Hepatocyte (in vitro differentiated cells): ENCODE data around the gene TKT. TPM values are rescaled to one million over a fixed set of nuclear protein-coding genes. Genes with fewer than 3 reads are reported as not detected.

Experiments
- DNase-seq: peaks from one replicate; pipeline ENCODE4 v3.0.0-alpha.2; 2016; ENCODE audit warnings: low spot score
- H2AFZ ChIP-seq: fragments of 200-600 bp; sonication (generic); 2 replicates; pipeline ENCODE4 v1.6.0; 2016; ENCODE audit warnings: antibody characterized with exemption, mild to moderate bottlenecking
- H3K27ac ChIP-seq: fragments of 200-600 bp; sonication (generic); 2 replicates; pipeline ENCODE4 v1.5.1; 2016; ENCODE audit warnings: mild to moderate bottlenecking
- H3K27me3 ChIP-seq: fragments of 200-600 bp; sonication (generic); 2 replicates; pipeline ENCODE4 v1.6.1; 2016
- H3K36me3 ChIP-seq: fragments of 200-600 bp; sonication (generic); replicated peaks from 2 replicates; pipeline ENCODE4 v1.5.1; 2016; ENCODE audit warnings: low read depth; ENCODE audit not compliant: insufficient read depth
- H3K4me1 ChIP-seq: fragments of 200-600 bp; sonication (generic); 2 replicates; pipeline ENCODE4 v1.5.1; 2016; ENCODE audit warnings: mild to moderate bottlenecking, moderate library complexity; ENCODE audit not compliant: insufficient read depth
- H3K4me2 ChIP-seq: fragments of 200-600 bp; sonication (generic); 2 replicates; pipeline ENCODE4 v1.6.0; 2016
- H3K4me3 ChIP-seq: fragments of 200-600 bp; sonication (generic); 2 replicates; pipeline ENCODE4 v1.5.1; 2016; ENCODE audit warnings: mild to moderate bottlenecking
- H3K79me2 ChIP-seq: fragments of 200-600 bp; sonication (generic); 2 replicates; pipeline ENCODE4 v1.6.0; 2017; ENCODE audit warnings: mild to moderate bottlenecking
- H3K9me2 ChIP-seq: fragments of 200-600 bp; sonication (generic); replicated peaks from 2 replicates; pipeline ENCODE4 v1.6.0; 2017; ENCODE audit warnings: mild to moderate bottlenecking; ENCODE audit not compliant: insufficient read depth
- H3K9me3 ChIP-seq: fragments of 200-600 bp; sonication (generic); 2 replicates; pipeline ENCODE4 v1.5.1; 2016; ENCODE audit warnings: low read depth, mild to moderate bottlenecking
- H4K20me1 ChIP-seq: fragments of 200-600 bp; sonication (generic); 2 replicates; pipeline ENCODE4 v1.6.0; 2016; ENCODE audit warnings: mild to moderate bottlenecking; ENCODE audit not compliant: insufficient read depth, poor library complexity, severe bottlenecking
- CTCF ChIP-seq: fragments of 200-600 bp; sonication (generic); IDR thresholded peaks from 2 replicates; pipeline ENCODE4 v1.5.1; 2016; ENCODE audit warnings: antibody characterized with exemption, mild to moderate bottlenecking; ENCODE audit not compliant: poor library complexity
- EZH2 ChIP-seq: fragments of 200-600 bp; sonication (generic); IDR thresholded peaks from 2 replicates; pipeline ENCODE4 v1.6.1; 2016; ENCODE audit warnings: antibody characterized with exemption, mild to moderate bottlenecking, borderline replicate concordance
- EZH2phosphoT487 ChIP-seq: fragments of 200-600 bp; sonication (generic); IDR thresholded peaks from one replicate; pipeline ENCODE4 v1.6.1; 2018; ENCODE audit warnings: antibody characterized with exemption, mild to moderate bottlenecking, low read depth, moderate library complexity; ENCODE audit not compliant: unreplicated experiment, severe bottlenecking
- WGBS: methylation state at CpG from one replicate; pipeline ENCODE4 v1.1.6; 2016; ENCODE audit warnings: low lambda C conversion rate; ENCODE audit errors: missing lambda C conversion rate; 5-methylcytosine and 5-hydroxymethylcytosine counted together
- polyA plus RNA-seq: library from polyadenylated mRNA; unstranded; fragments of >200 nt; fragmentation: Nextera tagmentation; extraction: Ambion mirVana; gene quantifications from 2 replicates; pipeline ENCODE4 v1.2.1, GENCODE V29; 2016
- total RNA-seq: library from RNA; depleted of rRNA; stranded (reverse); fragments of >200 nt; gene quantifications from 2 replicates; pipeline ENCODE4 v1.2.3, GENCODE V29; 2014

Gene TKT
- total and polyA plus RNA-seq, 2 experiments from 2014 or later = 149 to 265 TPM

- Histone ChIP-seq H3K4me2 (no peak overlapping the region), H3K79me2 (no peaks in the 10 kb centered on the region), H3K4me3 (no peak overlapping the region), H3K9me2 (no peaks in the 10 kb centered on the region), H4K20me1 (no peaks in the 10 kb centered on the region), H3K27me3 (no peaks in the 10 kb centered on the region), H3K27ac (no peak overlapping the region), H2AFZ (no peak overlapping the region), H3K4me1 (no peaks in the 10 kb centered on the region), H3K36me3 (no peaks in the 10 kb centered on the region), H3K9me3 (no peaks in the 10 kb centered on the region)
- 95% methylated on average over 9 of the region's 9 CpGs for WGBS
- TF ChIP-seq CTCF (no peak), EZH2 (no peak), EZH2phosphoT487 (no peak)
- no peak for DNase-seq
Measured at GRCh38 chr3:53186726-53187125, 69.1 kb downstream of the TKT start.

GRCh38 chr3:53185761-53186465 lies 69.9 kb downstream of the TKT start:
- no peaks in the 10 kb centered on the region for H3K4me1 ChIP-seq
- no peak for DNase-seq
- no peaks in the 10 kb centered on the region for H3K9me3 ChIP-seq
- no peaks in the 10 kb centered on the region for H3K79me2 ChIP-seq
- H4K20me1 ChIP-seq = no peaks in the 10 kb centered on the region
- WGBS = 98% methylated on average over 19 of the region's 20 CpGs
- TF ChIP-seq EZH2phosphoT487 (no peak), CTCF (no peak), EZH2 (no peak)
- H3K36me3 ChIP-seq = no peaks in the 10 kb centered on the region
- no peak overlapping the region for H3K4me3 ChIP-seq
- no peak overlapping the region for H2AFZ ChIP-seq
- no peaks in the 10 kb centered on the region for H3K9me2 ChIP-seq
- no peak overlapping the region for H3K4me2 ChIP-seq
- H3K27me3 ChIP-seq = no peaks in the 10 kb centered on the region
- no peak overlapping the region for H3K27ac ChIP-seq

- H3K27me3 ChIP-seq = no peaks in the 10 kb centered on the region
- H3K4me2 ChIP-seq = no peak overlapping the region
- H3K9me2 ChIP-seq = no peaks in the 10 kb centered on the region
- no peak for DNase-seq
- no peaks in the 10 kb centered on the region for H3K36me3 ChIP-seq
- H3K27ac ChIP-seq = no peak overlapping the region
- H3K4me1 ChIP-seq = no peaks in the 10 kb centered on the region
- no peak for TF ChIP-seq EZH2phosphoT487
- no peak for TF ChIP-seq EZH2
- TF ChIP-seq CTCF = no peak
- WGBS = 94% methylated on average over 7 of the region's 7 CpGs
- H3K9me3 ChIP-seq = no peaks in the 10 kb centered on the region
- H4K20me1 ChIP-seq = no peaks in the 10 kb centered on the region
- no peak overlapping the region for H3K4me3 ChIP-seq
- H2AFZ ChIP-seq = no peak overlapping the region
- no peaks in the 10 kb centered on the region for H3K79me2 ChIP-seq
Measured at GRCh38 chr3:53184701-53185100, 71.1 kb downstream of the TKT start.
